Measurements from ENCODE around the gene CC2D1A.
"Not testable (repeated sequence)": the region's sequence is repeated elsewhere in the genome, so short reads cannot be mapped to it uniquely, and the experiment has no call there.

Gene CC2D1A

DNA sequence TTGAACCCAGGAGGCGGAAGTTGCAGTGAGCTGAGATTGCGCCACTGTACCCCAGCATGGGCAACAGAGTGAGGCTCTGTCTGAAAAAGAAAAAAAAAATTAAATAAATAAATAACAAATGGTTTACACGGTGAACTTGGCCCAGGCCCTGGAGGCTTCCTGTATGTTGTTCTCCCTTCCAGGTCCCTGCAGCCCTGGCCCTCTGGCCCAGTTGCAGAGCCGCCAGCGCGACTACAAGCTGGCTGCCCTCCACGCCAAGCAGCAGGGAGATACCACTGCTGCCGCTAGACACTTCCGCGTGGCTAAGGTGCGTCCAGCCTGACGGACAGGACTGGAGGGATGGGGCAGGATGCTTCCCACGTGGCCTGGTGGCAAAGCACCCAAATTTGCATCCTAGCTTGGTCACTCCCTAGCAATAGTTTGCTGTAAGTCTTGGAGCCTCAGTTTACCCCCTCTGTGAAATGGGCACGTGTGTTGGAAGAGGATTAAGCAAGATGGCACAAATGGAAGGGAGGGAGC is 11.9 kb downstream of the CC2D1A start:
- DNase-seq (ENCODE audit: low spot score): no peak
- in situ Hi-C loops (cut with MboI; ENCODE audit: low pct_unique_long_range_greater_than_20kb, low sequenced_read_pairs, unreplicated experiment): no loop called here
- TF ChIP-seq, protein P1, sequence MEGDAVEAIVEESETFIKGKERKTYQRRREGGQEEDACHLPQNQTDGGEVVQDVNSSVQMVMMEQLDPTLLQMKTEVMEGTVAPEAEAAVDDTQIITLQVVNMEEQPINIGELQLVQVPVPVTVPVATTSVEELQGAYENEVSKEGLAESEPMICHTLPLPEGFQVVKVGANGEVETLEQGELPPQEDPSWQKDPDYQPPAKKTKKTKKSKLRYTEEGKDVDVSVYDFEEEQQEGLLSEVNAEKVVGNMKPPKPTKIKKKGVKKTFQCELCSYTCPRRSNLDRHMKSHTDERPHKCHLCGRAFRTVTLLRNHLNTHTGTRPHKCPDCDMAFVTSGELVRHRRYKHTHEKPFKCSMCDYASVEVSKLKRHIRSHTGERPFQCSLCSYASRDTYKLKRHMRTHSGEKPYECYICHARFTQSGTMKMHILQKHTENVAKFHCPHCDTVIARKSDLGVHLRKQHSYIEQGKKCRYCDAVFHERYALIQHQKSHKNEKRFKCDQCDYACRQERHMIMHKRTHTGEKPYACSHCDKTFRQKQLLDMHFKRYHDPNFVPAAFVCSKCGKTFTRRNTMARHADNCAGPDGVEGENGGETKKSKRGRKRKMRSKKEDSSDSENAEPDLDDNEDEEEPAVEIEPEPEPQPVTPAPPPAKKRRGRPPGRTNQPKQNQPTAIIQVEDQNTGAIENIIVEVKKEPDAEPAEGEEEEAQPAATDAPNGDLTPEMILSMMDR (IDR thresholded peaks at IDR 0.05; ENCODE audit: extremely low read depth, insufficient read depth, missing control alignments): no peak

DNA sequence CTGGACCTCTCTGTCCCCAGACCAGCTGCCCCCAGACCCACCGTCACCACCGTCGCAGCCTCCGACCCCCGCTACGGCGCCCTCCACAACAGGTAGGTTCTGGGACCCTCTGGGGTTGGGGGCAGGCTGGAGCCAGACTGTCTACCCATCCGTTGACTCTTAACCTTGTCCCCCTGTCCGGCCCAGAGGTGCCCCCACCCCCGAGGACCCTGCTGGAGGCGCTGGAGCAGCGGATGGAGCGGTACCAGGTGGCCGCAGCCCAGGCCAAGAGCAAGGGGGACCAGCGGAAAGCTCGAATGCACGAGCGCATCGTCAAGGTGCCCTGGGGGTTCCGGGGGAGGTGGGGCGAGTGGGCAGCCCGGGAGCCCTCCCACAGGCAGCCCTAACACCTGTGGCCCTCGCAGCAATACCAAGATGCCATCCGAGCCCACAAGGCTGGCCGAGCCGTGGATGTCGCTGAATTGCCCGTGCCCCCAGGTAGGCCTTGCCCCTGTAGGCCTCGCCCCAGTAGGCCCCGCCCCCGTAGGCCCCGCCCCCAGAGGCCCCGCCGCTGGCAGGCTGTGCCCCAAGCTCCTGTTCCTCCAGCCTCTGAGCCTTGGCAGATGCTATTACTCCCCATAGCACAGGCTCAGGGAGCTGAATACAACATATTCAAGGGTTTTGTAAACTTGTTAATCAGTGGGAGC is 12.9 kb downstream of the CC2D1A start:
- TF ChIP-seq, protein P1 (IDR thresholded peaks at IDR 0.05; ENCODE audit: extremely low read depth, insufficient read depth, missing control alignments): no peak
- DNase-seq (ENCODE audit: low spot score): no peak
- in situ Hi-C loops (cut with MboI; ENCODE audit: low pct_unique_long_range_greater_than_20kb, low sequenced_read_pairs, unreplicated experiment): no loop called here

DNA sequence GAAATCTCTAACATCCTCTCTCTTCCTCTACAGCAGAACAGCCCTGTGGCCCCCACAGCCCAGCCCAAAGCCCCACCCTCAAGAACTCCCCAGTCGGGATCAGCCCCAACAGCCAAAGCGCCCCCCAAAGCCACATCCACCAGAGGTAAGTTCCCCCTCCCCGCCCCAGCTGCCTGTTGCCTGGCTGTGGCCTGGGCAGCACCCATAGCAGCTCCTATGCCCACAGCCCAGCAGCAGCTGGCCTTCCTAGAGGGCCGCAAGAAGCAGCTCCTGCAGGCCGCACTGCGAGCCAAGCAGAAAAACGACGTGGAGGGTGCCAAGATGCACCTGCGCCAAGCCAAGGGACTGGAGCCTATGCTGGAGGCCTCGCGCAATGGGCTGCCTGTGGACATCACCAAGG is 14.5 kb downstream of the CC2D1A start:
- in situ Hi-C loops (cut with MboI; ENCODE audit: low pct_unique_long_range_greater_than_20kb, low sequenced_read_pairs, unreplicated experiment): no loop called here
- no peak for DNase-seq (ENCODE audit: low spot score)
- TF ChIP-seq, protein P1 (IDR thresholded peaks at IDR 0.05; ENCODE audit: extremely low read depth, insufficient read depth, missing control alignments): no peak

DNA sequence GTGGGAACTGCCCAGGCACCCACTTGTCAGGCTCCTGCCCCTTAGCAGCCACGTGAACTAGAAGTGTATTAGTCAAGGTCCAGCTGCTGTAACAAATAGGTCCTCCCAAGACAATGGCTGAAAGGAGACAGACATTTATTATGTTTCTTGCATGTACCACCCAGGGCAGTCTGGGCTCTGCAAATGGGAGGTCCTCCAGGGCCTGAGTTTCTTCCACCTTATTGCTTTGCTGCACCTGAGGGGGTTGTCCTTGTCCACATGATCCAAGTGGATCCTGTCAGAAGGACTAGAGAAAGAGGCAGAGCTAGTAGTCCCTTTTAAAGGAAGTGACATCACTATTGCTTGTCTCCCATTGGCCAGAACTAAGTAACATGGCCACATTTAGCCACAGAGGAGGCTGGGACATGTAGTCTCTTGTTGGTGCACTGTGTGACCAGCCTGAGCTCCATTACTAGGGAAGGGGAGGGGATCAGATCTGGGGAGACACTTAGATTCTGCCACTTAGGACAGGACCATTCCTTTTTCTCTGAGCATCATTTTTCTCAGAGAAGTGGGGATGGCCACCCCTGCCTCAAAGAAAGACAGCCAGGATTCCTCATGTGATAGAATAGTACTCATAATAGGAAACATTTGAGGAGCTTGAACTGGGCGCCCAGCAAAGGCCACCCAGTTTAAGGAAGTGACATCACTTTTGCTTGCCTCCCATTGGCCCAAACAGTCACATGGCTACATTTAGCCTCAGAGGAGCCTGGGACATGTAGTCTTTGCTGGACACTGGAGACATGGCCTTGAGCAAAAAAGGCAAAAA is 15.1 kb downstream of the CC2D1A start:
- TF ChIP-seq, protein P1 (IDR thresholded peaks at IDR 0.05; ENCODE audit: extremely low read depth, insufficient read depth, missing control alignments): no peak
- in situ Hi-C loops (cut with MboI; ENCODE audit: low pct_unique_long_range_greater_than_20kb, low sequenced_read_pairs, unreplicated experiment): no loop called here
- peak; percentile 78 for DNase-seq (ENCODE audit: low spot score)

DNA sequence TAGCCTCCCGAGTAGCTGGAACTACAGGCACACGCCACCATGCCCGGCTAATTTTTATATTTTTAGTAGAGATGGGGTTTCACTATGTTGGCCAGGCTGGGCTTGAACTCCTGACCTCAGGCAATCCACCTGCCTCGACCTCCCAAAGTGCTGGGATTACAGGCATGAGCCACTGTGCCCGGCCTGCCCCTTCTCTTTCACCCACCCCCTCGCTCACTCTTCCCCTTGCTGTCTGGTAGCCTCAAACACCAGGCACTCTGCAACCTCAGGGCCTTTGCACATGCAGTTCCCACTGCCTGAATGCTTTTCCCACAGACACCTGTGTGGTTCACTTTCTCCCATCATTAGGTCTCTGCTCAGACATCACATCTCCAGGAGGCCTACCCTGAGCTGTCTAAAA is 16.1 kb downstream of the CC2D1A start:
- DNase-seq (ENCODE audit: low spot score); in situ Hi-C loops (cut with MboI; ENCODE audit: low pct_unique_long_range_greater_than_20kb, low sequenced_read_pairs, unreplicated experiment): not testable (repeated sequence)

DNA sequence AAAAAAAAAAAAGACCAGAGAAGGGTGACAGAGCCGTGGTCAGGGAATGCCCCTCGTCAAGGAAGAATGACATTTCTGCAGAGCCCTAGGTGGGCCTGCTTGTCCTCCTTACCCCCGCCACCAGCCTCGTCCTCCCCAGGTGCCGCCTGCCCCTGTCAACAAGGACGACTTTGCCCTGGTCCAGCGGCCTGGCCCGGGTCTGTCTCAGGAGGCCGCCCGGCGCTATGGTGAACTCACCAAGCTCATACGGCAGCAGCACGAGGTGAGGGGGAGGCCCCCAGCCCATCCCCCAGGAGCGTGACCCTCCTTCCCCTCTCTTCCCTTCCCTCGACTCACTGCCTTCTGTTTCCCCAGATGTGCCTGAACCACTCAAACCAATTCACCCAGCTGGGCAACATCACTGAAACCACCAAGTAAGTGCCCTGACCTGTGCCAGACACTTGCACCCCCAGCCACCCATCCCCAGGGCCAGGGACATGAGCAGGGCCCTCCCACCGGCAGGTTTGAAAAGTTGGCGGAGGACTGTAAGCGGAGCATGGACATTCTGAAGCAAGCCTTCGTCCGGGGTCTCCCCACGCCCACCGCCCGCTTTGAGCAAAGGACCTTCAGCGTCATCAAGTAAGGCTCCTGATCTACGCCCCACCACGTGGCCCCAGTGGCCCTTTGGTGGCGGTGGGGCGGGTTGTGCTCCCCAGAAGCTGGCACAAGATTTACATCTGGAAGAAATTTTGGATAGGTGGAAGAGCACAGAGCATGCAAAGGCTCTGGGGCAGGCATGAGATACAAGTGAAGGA is 17.4 kb downstream of the CC2D1A start:
- TF ChIP-seq, protein P1 (IDR thresholded peaks at IDR 0.05; ENCODE audit: extremely low read depth, insufficient read depth, missing control alignments): no peak
- in situ Hi-C loops (cut with MboI; ENCODE audit: low pct_unique_long_range_greater_than_20kb, low sequenced_read_pairs, unreplicated experiment): no loop called here
- no peak for DNase-seq (ENCODE audit: low spot score)

Measured in GM13977 (cell line).